ENCODE results near the gene SLC50A1.

The SLC50A1 gene

GRCh38 chr1:155125511-155125945 is 10.1 kb upstream of the SLC50A1 start:
- peaks cover 71% of the 10 kb centered on the region for H3K27me3 ChIP-seq
- no peaks in the 10 kb centered on the region for H3K36me3 ChIP-seq
- H3K9me3 ChIP-seq: no peaks in the 10 kb centered on the region
- no peak overlapping the region for H3K4me3 ChIP-seq (ENCODE audit: low read depth in 1 of 2, low read length in 1 of 2)
- H3K4me1 ChIP-seq (ENCODE audit: control insufficient read depth in 1 of 2, insufficient read depth in 1 of 2, low read depth in 1 of 2, low read length in 1 of 2): peaks cover 28 to 31% of the 10 kb centered on the region in 2 experiments
- H3K27ac ChIP-seq: no peak overlapping the region
- TF ChIP-seq CTCF (IDR thresholded peaks at IDR 0.05): no peak

GRCh38 chr1:155125946-155126555 is 9.6 kb upstream of the SLC50A1 start:
- Histone ChIP-seq H3K36me3 (no peaks in the 10 kb centered on the region), H3K27me3 (peaks cover 74% of the 10 kb centered on the region), H3K4me3 (ENCODE audit: low read depth in 1 of 2, low read length in 1 of 2) (no peak overlapping the region), H3K9me3 (no peaks in the 10 kb centered on the region), H3K27ac (no peak overlapping the region), H3K4me1 (ENCODE audit: control insufficient read depth in 1 of 2, insufficient read depth in 1 of 2, low read depth in 1 of 2, low read length in 1 of 2) (peaks cover 28 to 31% of the 10 kb centered on the region in 2 experiments)
- TF ChIP-seq CTCF (IDR thresholded peaks at IDR 0.05): no peak

- TF ChIP-seq CTCF (IDR thresholded peaks at IDR 0.05): no peak
- Histone ChIP-seq H3K36me3 (no peaks in the 10 kb centered on the region), H3K27ac (no peak overlapping the region), H3K27me3 (peaks cover 74% of the 10 kb centered on the region), H3K9me3 (no peaks in the 10 kb centered on the region), H3K4me3 (ENCODE audit: low read depth in 1 of 2, low read length in 1 of 2) (peak overlapping the region; percentile 34 to 60), H3K4me1 (ENCODE audit: control insufficient read depth in 1 of 2, insufficient read depth in 1 of 2, low read depth in 1 of 2, low read length in 1 of 2) (peaks cover 28 to 31% of the 10 kb centered on the region in 2 experiments)
Observed at GRCh38 chr1:155126556-155127104, 9.0 kb upstream of the SLC50A1 start.

- Histone ChIP-seq H3K4me3 (ENCODE audit: low read depth in 1 of 2, low read length in 1 of 2) (peak within 1 kb of the TSS; percentile 34 to 60), H3K9me3 (no peaks in the 10 kb centered on the region), H3K4me1 (ENCODE audit: control insufficient read depth in 1 of 2, insufficient read depth in 1 of 2, low read depth in 1 of 2, low read length in 1 of 2) (peaks cover 28 to 31% of the 10 kb centered on the region in 2 experiments), H3K36me3 (no peaks in the 10 kb centered on the region), H3K27ac (no peak within 1 kb of the TSS), H3K27me3 (peaks cover 74% of the 10 kb centered on the region)
- no peak for TF ChIP-seq CTCF (IDR thresholded peaks at IDR 0.05)
Observed at GRCh38 chr1:155127105-155127966, 8.3 kb upstream of the SLC50A1 start, which contains the start of gene EFNA1. TSS of gene EFNA1 (plus strand) at chr1:155127876. CDS start at chr1:155127978, 102 bp downstream.

- H3K36me3 ChIP-seq: no peaks in the 10 kb centered on the region
- peaks cover 74% of the 10 kb centered on the region for H3K27me3 ChIP-seq
- no peaks in the 10 kb centered on the region for H3K9me3 ChIP-seq
- no peak for TF ChIP-seq CTCF (IDR thresholded peaks at IDR 0.05)
- H3K4me3 ChIP-seq (ENCODE audit: low read depth in 1 of 2, low read length in 1 of 2): peak overlapping the region; percentile 23 to 60
- H3K4me1 ChIP-seq (ENCODE audit: control insufficient read depth in 1 of 2, insufficient read depth in 1 of 2, low read depth in 1 of 2, low read length in 1 of 2): peaks cover 28 to 31% of the 10 kb centered on the region in 2 experiments
- no peak overlapping the region for H3K27ac ChIP-seq
Observed at GRCh38 chr1:155127967-155128754, 7.5 kb upstream of the SLC50A1 start.

Measured in neutrophil (primary cell).